ENCODE measurements around the gene RAB44. TPM values are rescaled to one million over a fixed set of nuclear protein-coding genes. Genes with fewer than 3 reads are reported as not detected.

RAB44 gene
- polyA plus RNA-seq, 2 of the 4 experiments (the other 2 are of a cell fraction), result 0.04 to 0.09 TPM

GRCh38 chr6:36739947-36740817, 42.6 kb downstream of the RAB44 start (continued):
- TF ChIP-seq FOXS1 (CRISPR knock-in tag; IDR thresholded peaks at IDR 0.05), result no peak
- TF ChIP-seq USF2 (IDR thresholded peaks at IDR 0.05), result no peak
- TF ChIP-seq HDAC2 (IDR thresholded peaks at IDR 0.05), result no peak
- TF ChIP-seq ESRRA (IDR thresholded peaks at IDR 0.05; ENCODE audit: borderline replicate concordance, low read length), result no peak
- no peak for TF ChIP-seq TP53 (CRISPR knock-in tag; IDR thresholded peaks at IDR 0.05)
- no peak for TF ChIP-seq HOXA7 (CRISPR knock-in tag; IDR thresholded peaks at IDR 0.05)
- TF ChIP-seq CTCF (IDR thresholded peaks at IDR 0.05), result no peak
- TF ChIP-seq HOXB13 (CRISPR knock-in tag; IDR thresholded peaks at IDR 0.05; ENCODE audit: low read depth), result no peak
- no peak for TF ChIP-seq ELK1 (IDR thresholded peaks at IDR 0.05; ENCODE audit: low read depth, low read length)
- no peak for TF ChIP-seq KDM1A (IDR thresholded peaks at IDR 0.05; ENCODE audit: low read depth)

- ATAC-seq (no peak), FAIRE-seq (no peak), DNase-seq (ENCODE audit: low read depth in 1 of 2, low spot score in 1 of 2) (no peak)
- no peaks in the 10 kb centered on the region for H3K9me3 ChIP-seq
- no peak overlapping the region for H3K4me2 ChIP-seq
- H3K4me3 ChIP-seq, result no peak overlapping the region
- no peak for TF ChIP-seq POLR2AphosphoS2 (conservative IDR thresholded peaks at IDR 0.05; ENCODE audit: low read length)
- TF ChIP-seq NPAS2 (CRISPR knock-in tag; IDR thresholded peaks at IDR 0.05; ENCODE audit: borderline replicate concordance), result no peak
- TF ChIP-seq PBX3 (IDR thresholded peaks at IDR 0.05), result no peak
- TF ChIP-seq RCOR1 (IDR thresholded peaks at IDR 0.05; ENCODE audit: low read depth, low read length), result no peak
- TF ChIP-seq MAFK (IDR thresholded peaks at IDR 0.05; ENCODE audit: partially characterized antibody), result no peak
- TF ChIP-seq EHF (CRISPR knock-in tag; IDR thresholded peaks at IDR 0.05), result no peak
- no peak for TF ChIP-seq PHF8 (IDR thresholded peaks at IDR 0.05; ENCODE audit: borderline replicate concordance, low read depth)
- TF ChIP-seq HMGXB4 (CRISPR knock-in tag; IDR thresholded peaks at IDR 0.05; ENCODE audit: borderline replicate concordance), result no peak
- no peak for TF ChIP-seq MAX (IDR thresholded peaks at IDR 0.05)
- TF ChIP-seq HDAC2 (IDR thresholded peaks at IDR 0.05), result no peak
- TF ChIP-seq RFX5 (IDR thresholded peaks at IDR 0.05), result no peak
- CTCF ChIA-PET, result no interaction called here
- no peak overlapping the region for H3K27ac ChIP-seq
- peaks cover 21% of the 10 kb centered on the region for H3K4me1 ChIP-seq
- 88% methylated on average over 10 of the region's 11 CpGs for WGBS (ENCODE audit: missing lambda C conversion rate)
- POLR2A ChIA-PET, result no interaction called here
Observed at GRCh38 chr6:36740818-36741179, 43.2 kb downstream of the RAB44 start.
